ENCODE measurements around the gene ANAPC1. TPM values are rescaled to one million over a fixed set of nuclear protein-coding genes. Genes with fewer than 3 reads are reported as not detected.

Gene ANAPC1
- total RNA-seq, 1 donor = 48.1 TPM

DNA sequence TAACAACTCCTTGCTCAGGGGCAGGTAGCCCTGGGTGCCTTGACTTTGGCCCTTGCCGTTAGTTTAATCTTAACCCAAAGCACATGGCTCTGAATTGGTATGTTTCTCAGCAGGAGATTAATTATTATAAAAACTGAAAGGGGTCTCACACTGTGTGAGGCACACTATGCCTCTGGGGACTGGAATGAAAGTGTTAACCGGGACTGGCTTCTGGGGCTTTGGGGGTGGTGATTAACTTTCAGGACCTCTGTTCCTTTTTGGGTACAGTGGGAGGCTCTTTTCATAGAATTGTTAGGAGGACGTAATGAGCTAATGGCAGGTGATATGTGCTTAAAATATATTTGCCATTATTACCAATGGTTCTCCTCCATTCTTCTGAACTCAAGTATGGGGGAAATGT lies 19.5 kb upstream of the ANAPC1 start:
- H4K20me1 ChIP-seq (ENCODE audit: insufficient read depth, low read length) = no peaks in the 10 kb centered on the region
- no peak overlapping the region for H3K27ac ChIP-seq (ENCODE audit: low read depth, low read length)
- no peak overlapping the region for H3K4me3 ChIP-seq (ENCODE audit: insufficient read depth, low read length)
- H3K9me3 ChIP-seq (ENCODE audit: low read depth, low read length) = no peaks in the 10 kb centered on the region
- peaks cover 8% of the 10 kb centered on the region for H3K4me1 ChIP-seq (ENCODE audit: insufficient read depth, low read length)
- no peak for TF ChIP-seq CTCF (IDR thresholded peaks at IDR 0.05; ENCODE audit: extremely low read depth, low read depth, low read length)
- DNase-seq (ENCODE audit: insufficient read length, low spot score, missing footprints) = no peak
- H3K27me3 ChIP-seq (ENCODE audit: insufficient read depth, low read length) = peaks cover 47% of the 10 kb centered on the region
- no peak overlapping the region for H2AFZ ChIP-seq (ENCODE audit: low read length)
- H3K4me2 ChIP-seq (ENCODE audit: insufficient read depth, low read length) = no peak overlapping the region
- H3K79me2 ChIP-seq (ENCODE audit: insufficient read depth, low read length) = no peaks in the 10 kb centered on the region
- no peaks in the 10 kb centered on the region for H3K36me3 ChIP-seq (ENCODE audit: insufficient read depth, low read length)

DNA sequence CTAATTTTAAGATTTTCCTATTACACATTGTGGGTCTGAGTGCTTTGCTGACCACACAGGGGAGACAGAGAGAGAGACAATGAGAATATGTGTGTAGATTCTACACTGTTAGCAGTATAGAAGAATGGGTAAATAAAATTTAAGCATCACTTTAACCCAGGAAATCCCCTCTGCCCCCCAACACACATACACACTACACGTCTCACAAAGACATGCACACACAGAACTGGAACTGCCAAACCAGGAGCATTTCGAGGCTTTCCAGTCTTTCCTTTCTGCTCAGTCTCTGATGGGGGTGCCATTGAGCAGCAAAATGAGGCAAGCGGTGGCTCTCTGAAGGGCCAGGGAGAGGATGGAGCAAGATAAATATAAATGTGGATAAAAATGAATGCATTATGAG lies 16.9 kb upstream of the ANAPC1 start:
- peak overlapping the region; percentile 32 for H3K4me2 ChIP-seq (ENCODE audit: insufficient read depth, low read length)
- TF ChIP-seq CTCF (IDR thresholded peaks at IDR 0.05; ENCODE audit: extremely low read depth, low read depth, low read length) = peak; percentile 50
- no peaks in the 10 kb centered on the region for H4K20me1 ChIP-seq (ENCODE audit: insufficient read depth, low read length)
- H3K9me3 ChIP-seq (ENCODE audit: low read depth, low read length) = no peaks in the 10 kb centered on the region
- no peak overlapping the region for H3K27ac ChIP-seq (ENCODE audit: low read depth, low read length)
- H3K4me3 ChIP-seq (ENCODE audit: insufficient read depth, low read length) = no peak overlapping the region
- H3K4me1 ChIP-seq (ENCODE audit: insufficient read depth, low read length) = peaks cover 14% of the 10 kb centered on the region
- peak; percentile 93 for DNase-seq (ENCODE audit: insufficient read length, low spot score, missing footprints)
- peaks cover 51% of the 10 kb centered on the region for H3K27me3 ChIP-seq (ENCODE audit: insufficient read depth, low read length)
- H3K36me3 ChIP-seq (ENCODE audit: insufficient read depth, low read length) = no peaks in the 10 kb centered on the region
- H3K79me2 ChIP-seq (ENCODE audit: insufficient read depth, low read length) = no peaks in the 10 kb centered on the region
- H2AFZ ChIP-seq (ENCODE audit: low read length) = no peak overlapping the region

DNA sequence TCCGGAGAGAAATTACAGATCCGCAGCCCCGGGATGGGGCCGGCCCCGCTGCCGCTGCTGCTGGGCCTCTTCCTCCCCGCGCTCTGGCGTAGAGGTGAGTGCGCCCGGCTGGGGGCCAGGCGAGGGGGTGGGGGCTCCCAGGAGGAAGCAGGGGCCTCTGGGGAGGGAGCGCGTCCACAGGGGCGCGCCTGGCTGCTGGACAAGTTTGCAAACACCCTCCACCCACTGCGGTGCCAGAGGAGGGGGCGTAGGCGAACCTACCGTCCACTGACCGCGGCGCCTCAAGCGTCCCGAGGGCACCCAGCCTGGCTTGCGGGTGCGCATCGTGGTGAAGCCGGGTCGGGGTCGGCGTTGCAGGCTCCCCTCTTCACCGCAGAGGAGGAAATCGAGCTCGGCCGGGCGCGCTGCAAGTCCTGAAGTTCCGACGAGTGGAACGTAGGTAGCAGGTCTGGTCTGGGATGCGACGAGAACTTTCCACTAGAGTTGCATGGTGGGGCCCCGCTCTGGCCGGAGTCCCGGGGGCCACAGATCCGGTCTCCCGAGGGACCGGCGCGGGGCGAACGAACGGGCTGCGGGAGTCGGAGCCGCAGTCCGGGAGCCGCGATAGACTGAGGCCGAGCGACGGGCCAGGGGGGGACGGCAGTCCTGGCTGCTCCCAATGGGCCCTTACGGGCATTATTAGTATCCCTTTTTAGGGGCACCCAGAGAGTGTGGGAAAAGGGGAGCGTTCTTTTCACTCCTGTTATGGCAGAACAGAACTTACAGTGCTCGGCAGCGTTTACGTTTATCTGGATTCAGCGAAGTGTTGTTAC lies 14.9 kb upstream of the ANAPC1 start:
- peak; percentile 83 for DNase-seq (ENCODE audit: insufficient read length, low spot score, missing footprints)
- Histone ChIP-seq H2AFZ (ENCODE audit: low read length) (peak overlapping the region; percentile 76), H3K27me3 (ENCODE audit: insufficient read depth, low read length) (peaks cover 56% of the 10 kb centered on the region)

More for the DNA sequence above, 14.9 kb upstream of the ANAPC1 start:
- no peak overlapping the region for H3K27ac ChIP-seq (ENCODE audit: low read depth, low read length)
- no peaks in the 10 kb centered on the region for H3K79me2 ChIP-seq (ENCODE audit: insufficient read depth, low read length)
- H3K9me3 ChIP-seq (ENCODE audit: low read depth, low read length) = no peaks in the 10 kb centered on the region
- H3K4me2 ChIP-seq (ENCODE audit: insufficient read depth, low read length) = peak overlapping the region; percentile 87
- H3K4me1 ChIP-seq (ENCODE audit: insufficient read depth, low read length) = peaks cover 14% of the 10 kb centered on the region
- no peaks in the 10 kb centered on the region for H4K20me1 ChIP-seq (ENCODE audit: insufficient read depth, low read length)
- no peaks in the 10 kb centered on the region for H3K36me3 ChIP-seq (ENCODE audit: insufficient read depth, low read length)
- no peak for TF ChIP-seq CTCF (IDR thresholded peaks at IDR 0.05; ENCODE audit: extremely low read depth, low read depth, low read length)
- H3K4me3 ChIP-seq (ENCODE audit: insufficient read depth, low read length) = peak overlapping the region; percentile 66
